Activated CD4-positive, alpha-beta memory T cell treated with anti-CD3 and anti-CD28 coated beads for 36 hours (primary cell): Measurements from ENCODE around the gene XAF1. TPM values are rescaled to one million over a fixed set of nuclear protein-coding genes. Genes with fewer than 3 reads are reported as not detected.
"Not testable (repeated sequence)": the region's sequence is repeated elsewhere in the genome, so short reads cannot be mapped to it uniquely, and the experiment has no call there.

Source experiments
- CTCF ChIA-PET: fragments of 350-600 bp; sonication (Branson Sonifier 250); formaldehyde crosslinking; loops from one replicate; lab custom pipeline; 2021; ENCODE audit warnings: antibody characterized with exemption, inconsistent platforms; lab: Charles Lee
- POLR2A ChIA-PET: fragments of 350-600 bp; sonication (Branson Sonifier 250); formaldehyde crosslinking; loops from one replicate; lab custom pipeline; 2021; ENCODE audit warnings: antibody characterized with exemption; lab: Charles Lee
- DNase-seq: peaks from one replicate; pipeline ENCODE4 v3.0.0-alpha.2; 2020
- H3K27ac Mint-ChIP-seq: one replicate; pipeline ENCODE4 v1.8.0; 2021; ENCODE audit warnings: mixed read lengths
- H3K27me3 Mint-ChIP-seq: one replicate; pipeline ENCODE4 v1.8.0; 2021; ENCODE audit warnings: mixed read lengths
- H3K36me3 Mint-ChIP-seq: one replicate; pipeline ENCODE4 v1.8.0; 2021; ENCODE audit warnings: mixed read lengths
- H3K4me1 Mint-ChIP-seq: one replicate; pipeline ENCODE4 v1.8.0; 2021; ENCODE audit warnings: low read depth, mixed read lengths
- H3K4me3 Mint-ChIP-seq: one replicate; pipeline ENCODE4 v1.8.0; 2021; ENCODE audit warnings: mild to moderate bottlenecking, mixed read lengths
- H3K9me3 Mint-ChIP-seq: one replicate; pipeline ENCODE4 v1.8.0; 2021; ENCODE audit warnings: mixed read lengths
- intact Hi-C: fragments of 100-400 bp; cut with micrococcal nuclease; formaldehyde crosslinking; loops from one replicate; pipeline ENCODE4 v1.15.1; 2023
- total RNA-seq, 2 experiments: library from RNA; stranded (reverse); gene quantifications; one replicate each; pipeline ENCODE4 v1.2.3, GENCODE V29; 2021

Gene XAF1
- total RNA-seq, 2 experiments from 2014 or later, result 26.8 to 27.4 TPM

- peaks cover 11% of the 10 kb centered on the region for H3K27me3 Mint-ChIP-seq
- DNase-seq, H3K27ac Mint-ChIP-seq, POLR2A ChIA-PET, intact Hi-C loops, CTCF ChIA-PET, H3K9me3 Mint-ChIP-seq, H3K4me3 Mint-ChIP-seq, H3K4me1 Mint-ChIP-seq, H3K36me3 Mint-ChIP-seq: not testable (repeated sequence)
These were observed 60.5 kb downstream of the XAF1 start for GRCh38 chr17:6816368-6816767.

GRCh38 chr17:6818938-6819337 lies 63.1 kb downstream of the XAF1 start:
- no peaks in the 10 kb centered on the region for H3K9me3 Mint-ChIP-seq
- no peak overlapping the region for H3K27ac Mint-ChIP-seq
- no peak for DNase-seq
- ChIA-PET CTCF (no interaction called here), POLR2A (no interaction called here)
- peaks cover 7% of the 10 kb centered on the region for H3K27me3 Mint-ChIP-seq
- intact Hi-C loops, result no loop called here
- H3K4me1 Mint-ChIP-seq, result no peaks in the 10 kb centered on the region
- no peak overlapping the region for H3K4me3 Mint-ChIP-seq
- H3K36me3 Mint-ChIP-seq, result no peaks in the 10 kb centered on the region

- Mint-ChIP-seq H3K4me3 (no peak overlapping the region), H3K27ac (no peak overlapping the region), H3K4me1 (no peaks in the 10 kb centered on the region), H3K9me3 (no peaks in the 10 kb centered on the region), H3K36me3 (no peaks in the 10 kb centered on the region), H3K27me3 (peaks cover 9% of the 10 kb centered on the region)
- POLR2A ChIA-PET, result no interaction called here
- CTCF ChIA-PET, result no interaction called here
- intact Hi-C loops, result no loop called here
- DNase-seq, result no peak
These were observed 67.2 kb downstream of the XAF1 start for GRCh38 chr17:6823011-6823442.

Other genes with a start within 250 kb of the XAF1 start
- gene PITPNM3, start 199.5 kb upstream of the XAF1 start, total RNA-seq, result under 1 TPM; 0.41 to 0.48 TPM
- 10 to 100 TPM; 14.2 to 14.7 TPM for gene KIAA0753, start 115.3 kb upstream of the XAF1 start, total RNA-seq
- gene TXNDC17, start 115.0 kb upstream of the XAF1 start, total RNA-seq, result 100 to 1,000 TPM; 107 to 123 TPM
- 10 to 100 TPM; 22.6 to 25.9 TPM for gene MED31, start 104.4 kb upstream of the XAF1 start, total RNA-seq
- gene C17orf100, start 104.3 kb upstream of the XAF1 start, total RNA-seq, result 1 to 10 TPM; 1.5 to 1.8 TPM
- not detected for gene SLC13A5, start 42.7 kb upstream of the XAF1 start, total RNA-seq
- not detected for gene FBXO39, start 20.2 kb downstream of the XAF1 start, total RNA-seq
- gene TEKT1, start 75.7 kb downstream of the XAF1 start, total RNA-seq, result not detected
- gene ALOX12, start 240.0 kb downstream of the XAF1 start, total RNA-seq, result not detected